Panc1 (cell line): ENCODE results near the gene TMEM229A.

ENCODE experiments used
- POLR2AphosphoS5 ChIP-seq: IDR thresholded peaks from 2 replicates; pipeline ENCODE4 v1.6.1; 2012; ENCODE audit warnings: mild to moderate bottlenecking, low read depth, low read length, moderate library complexity
- SIN3A ChIP-seq: IDR thresholded peaks from 2 replicates; pipeline ENCODE4 v1.6.1; 2012; ENCODE audit warnings: low read depth, mild to moderate bottlenecking, low read length, moderate library complexity, borderline replicate concordance; ENCODE audit not compliant: insufficient read depth
- TCF7L2 ChIP-seq: IDR thresholded peaks from 2 replicates; pipeline ENCODE4 v1.6.1; 2011; ENCODE audit warnings: mild to moderate bottlenecking, low read depth, low read length, inconsistent platforms
- TF ChIP-seq, protein P1 (sequence below), 2 experiments: IDR thresholded peaks; 2 replicates each; pipeline ENCODE4 v1.6.1; 2011 to 2012; ENCODE audit warnings: low read depth in 2 of 2, control low read depth in 1 of 2, low read length in 1 of 2, mild to moderate bottlenecking in 1 of 2, moderate library complexity in 1 of 2; ENCODE audit not compliant: insufficient read depth in 1 of 2
- TF ChIP-seq, protein P2 (sequence below): fragments of 450-650 bp; IDR thresholded peaks from 2 replicates; pipeline ENCODE4 v1.5.1; 2017; ENCODE audit warnings: mild to moderate bottlenecking

DNA sequence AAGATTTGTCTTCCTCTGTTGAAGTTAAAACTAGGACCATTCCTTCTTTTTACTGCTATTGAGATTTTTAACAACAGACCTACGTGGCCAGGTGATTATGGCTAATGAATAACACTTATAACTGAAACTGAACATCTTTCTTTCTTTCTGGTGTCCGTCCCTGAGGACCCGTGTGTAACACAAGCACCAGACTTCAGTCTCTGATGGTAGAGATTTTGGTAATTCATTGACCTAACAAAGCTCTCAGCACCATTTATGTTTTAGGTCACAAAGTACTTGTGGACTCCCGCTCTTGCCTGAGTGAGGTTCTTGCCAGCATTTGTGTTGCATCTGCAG, 40.4 kb upstream of the TMEM229A start:
- TF ChIP-seq, protein P1, sequence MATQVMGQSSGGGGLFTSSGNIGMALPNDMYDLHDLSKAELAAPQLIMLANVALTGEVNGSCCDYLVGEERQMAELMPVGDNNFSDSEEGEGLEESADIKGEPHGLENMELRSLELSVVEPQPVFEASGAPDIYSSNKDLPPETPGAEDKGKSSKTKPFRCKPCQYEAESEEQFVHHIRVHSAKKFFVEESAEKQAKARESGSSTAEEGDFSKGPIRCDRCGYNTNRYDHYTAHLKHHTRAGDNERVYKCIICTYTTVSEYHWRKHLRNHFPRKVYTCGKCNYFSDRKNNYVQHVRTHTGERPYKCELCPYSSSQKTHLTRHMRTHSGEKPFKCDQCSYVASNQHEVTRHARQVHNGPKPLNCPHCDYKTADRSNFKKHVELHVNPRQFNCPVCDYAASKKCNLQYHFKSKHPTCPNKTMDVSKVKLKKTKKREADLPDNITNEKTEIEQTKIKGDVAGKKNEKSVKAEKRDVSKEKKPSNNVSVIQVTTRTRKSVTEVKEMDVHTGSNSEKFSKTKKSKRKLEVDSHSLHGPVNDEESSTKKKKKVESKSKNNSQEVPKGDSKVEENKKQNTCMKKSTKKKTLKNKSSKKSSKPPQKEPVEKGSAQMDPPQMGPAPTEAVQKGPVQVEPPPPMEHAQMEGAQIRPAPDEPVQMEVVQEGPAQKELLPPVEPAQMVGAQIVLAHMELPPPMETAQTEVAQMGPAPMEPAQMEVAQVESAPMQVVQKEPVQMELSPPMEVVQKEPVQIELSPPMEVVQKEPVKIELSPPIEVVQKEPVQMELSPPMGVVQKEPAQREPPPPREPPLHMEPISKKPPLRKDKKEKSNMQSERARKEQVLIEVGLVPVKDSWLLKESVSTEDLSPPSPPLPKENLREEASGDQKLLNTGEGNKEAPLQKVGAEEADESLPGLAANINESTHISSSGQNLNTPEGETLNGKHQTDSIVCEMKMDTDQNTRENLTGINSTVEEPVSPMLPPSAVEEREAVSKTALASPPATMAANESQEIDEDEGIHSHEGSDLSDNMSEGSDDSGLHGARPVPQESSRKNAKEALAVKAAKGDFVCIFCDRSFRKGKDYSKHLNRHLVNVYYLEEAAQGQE (IDR thresholded peaks at IDR 0.05; ENCODE audit: insufficient read depth in 1 of 2, low read depth in 2 of 2, low read length in 1 of 2): no peak
- no peak for TF ChIP-seq SIN3A
- TF ChIP-seq, protein P2, sequence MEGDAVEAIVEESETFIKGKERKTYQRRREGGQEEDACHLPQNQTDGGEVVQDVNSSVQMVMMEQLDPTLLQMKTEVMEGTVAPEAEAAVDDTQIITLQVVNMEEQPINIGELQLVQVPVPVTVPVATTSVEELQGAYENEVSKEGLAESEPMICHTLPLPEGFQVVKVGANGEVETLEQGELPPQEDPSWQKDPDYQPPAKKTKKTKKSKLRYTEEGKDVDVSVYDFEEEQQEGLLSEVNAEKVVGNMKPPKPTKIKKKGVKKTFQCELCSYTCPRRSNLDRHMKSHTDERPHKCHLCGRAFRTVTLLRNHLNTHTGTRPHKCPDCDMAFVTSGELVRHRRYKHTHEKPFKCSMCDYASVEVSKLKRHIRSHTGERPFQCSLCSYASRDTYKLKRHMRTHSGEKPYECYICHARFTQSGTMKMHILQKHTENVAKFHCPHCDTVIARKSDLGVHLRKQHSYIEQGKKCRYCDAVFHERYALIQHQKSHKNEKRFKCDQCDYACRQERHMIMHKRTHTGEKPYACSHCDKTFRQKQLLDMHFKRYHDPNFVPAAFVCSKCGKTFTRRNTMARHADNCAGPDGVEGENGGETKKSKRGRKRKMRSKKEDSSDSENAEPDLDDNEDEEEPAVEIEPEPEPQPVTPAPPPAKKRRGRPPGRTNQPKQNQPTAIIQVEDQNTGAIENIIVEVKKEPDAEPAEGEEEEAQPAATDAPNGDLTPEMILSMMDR: no peak
- TF ChIP-seq POLR2AphosphoS5: no peak
- TF ChIP-seq TCF7L2: no peak
